DMS114 treated with DMSO at 0.1 percent for 48 hours (cell line): ENCODE results near the gene RIPPLY2.

ENCODE experiments used
- DNase-seq: peaks from one replicate; lab custom pipeline; 2025; ENCODE audit not compliant: unreplicated experiment; lab: John Stamatoyannopoulos, UW

Gene RIPPLY2

GRCh38 chr6:83853178-83854000 is at the start of gene RIPPLY2:
Gene RIPPLY2, plus strand, starts transcription at chr6:83853360. Its CDS starts 57 bp downstream, at chr6:83853417.
- peak; percentile 31 for DNase-seq

GRCh38 chr6:83803492-83803891 is 49.7 kb upstream of the RIPPLY2 start:
- DNase-seq, result peak; percentile 25

- DNase-seq, result no peak
These were observed 48.3 kb upstream of the RIPPLY2 start for GRCh38 chr6:83804886-83805285.

GRCh38 chr6:83808005-83808404 is 45.2 kb upstream of the RIPPLY2 start:
- no peak for DNase-seq

GRCh38 chr6:83808926-83809325 is 44.2 kb upstream of the RIPPLY2 start:
- no peak for DNase-seq

GRCh38 chr6:83812595-83812994 is 40.6 kb upstream of the RIPPLY2 start:
- no peak for DNase-seq

- DNase-seq, result no peak
These were observed 37.4 kb upstream of the RIPPLY2 start for GRCh38 chr6:83815631-83816272.

- no peak for DNase-seq
These were observed 30.5 kb upstream of the RIPPLY2 start for GRCh38 chr6:83822629-83823169.

GRCh38 chr6:83824388-83824801 is 28.8 kb upstream of the RIPPLY2 start:
- DNase-seq, result no peak

GRCh38 chr6:83824831-83825230 is 28.3 kb upstream of the RIPPLY2 start:
- no peak for DNase-seq

- DNase-seq, result no peak
These were observed 26.1 kb upstream of the RIPPLY2 start for GRCh38 chr6:83827050-83827449.

- no peak for DNase-seq
These were observed 14.4 kb upstream of the RIPPLY2 start for GRCh38 chr6:83838727-83839126.

- DNase-seq, result no peak
These were observed 9.0 kb upstream of the RIPPLY2 start for GRCh38 chr6:83844170-83844569.

GRCh38 chr6:83846291-83846690 is 6.9 kb upstream of the RIPPLY2 start:
- no peak for DNase-seq

- DNase-seq, result no peak
These were observed 6.0 kb upstream of the RIPPLY2 start for GRCh38 chr6:83847179-83847578.

GRCh38 chr6:83849127-83849526 is 4.0 kb upstream of the RIPPLY2 start:
- DNase-seq, result no peak

GRCh38 chr6:83849610-83850009 is 3.5 kb upstream of the RIPPLY2 start:
- no peak for DNase-seq

- DNase-seq, result no peak
These were observed 507 bp upstream of the RIPPLY2 start for GRCh38 chr6:83852528-83853177.

- no peak for DNase-seq
These were observed 891 bp downstream of the RIPPLY2 start for GRCh38 chr6:83854001-83854501.

- no peak for DNase-seq
These were observed 1.6 kb downstream of the RIPPLY2 start for GRCh38 chr6:83854766-83855165.
